WERI-Rb-1 (cell line): Measurements from ENCODE around the gene MAPT.

Experiments used
- DNase-seq: peaks from one replicate; pipeline ENCODE4 v3.0.0-alpha.2; 2020
- H3K27ac ChIP-seq: fragments of 250-450 bp; sonication (Bioruptor Pico); 2 replicates; pipeline ENCODE4 v1.5.1; 2020; ENCODE audit warnings: mild to moderate bottlenecking, moderate library complexity
- H3K27me3 ChIP-seq: fragments of 250-450 bp; sonication (Bioruptor Pico); 2 replicates; pipeline ENCODE4 v1.5.1; 2021; ENCODE audit warnings: mild to moderate bottlenecking, low read depth, moderate library complexity; ENCODE audit not compliant: insufficient read depth, severe bottlenecking
- H3K36me3 ChIP-seq: fragments of 250-450 bp; sonication (Bioruptor Pico); 2 replicates; pipeline ENCODE4 v1.5.1; 2020; ENCODE audit warnings: mild to moderate bottlenecking, moderate library complexity
- H3K4me3 ChIP-seq: 2 replicates; pipeline ENCODE4 v1.5.1; 2011; ENCODE audit warnings: low read depth, mild to moderate bottlenecking, control low read depth, low read length
- H3K9me3 ChIP-seq: fragments of 250-450 bp; sonication (Bioruptor Pico); 2 replicates; pipeline ENCODE4 v1.5.1; 2021; ENCODE audit warnings: mild to moderate bottlenecking, moderate library complexity; ENCODE audit not compliant: severe bottlenecking
- TF ChIP-seq, protein P1 (sequence below): IDR thresholded peaks from 2 replicates; pipeline ENCODE4 v1.5.1; 2011; ENCODE audit warnings: low read depth, mild to moderate bottlenecking, control low read depth, inconsistent platforms, low read length

MAPT gene

GRCh38 chr17:45996282-45996937, 102.1 kb downstream of the MAPT start:
- H3K36me3 ChIP-seq = no peaks in the 10 kb centered on the region
- no peak for DNase-seq
- H3K4me3 ChIP-seq = no peak overlapping the region
- no peaks in the 10 kb centered on the region for H3K9me3 ChIP-seq
- TF ChIP-seq, protein P1, sequence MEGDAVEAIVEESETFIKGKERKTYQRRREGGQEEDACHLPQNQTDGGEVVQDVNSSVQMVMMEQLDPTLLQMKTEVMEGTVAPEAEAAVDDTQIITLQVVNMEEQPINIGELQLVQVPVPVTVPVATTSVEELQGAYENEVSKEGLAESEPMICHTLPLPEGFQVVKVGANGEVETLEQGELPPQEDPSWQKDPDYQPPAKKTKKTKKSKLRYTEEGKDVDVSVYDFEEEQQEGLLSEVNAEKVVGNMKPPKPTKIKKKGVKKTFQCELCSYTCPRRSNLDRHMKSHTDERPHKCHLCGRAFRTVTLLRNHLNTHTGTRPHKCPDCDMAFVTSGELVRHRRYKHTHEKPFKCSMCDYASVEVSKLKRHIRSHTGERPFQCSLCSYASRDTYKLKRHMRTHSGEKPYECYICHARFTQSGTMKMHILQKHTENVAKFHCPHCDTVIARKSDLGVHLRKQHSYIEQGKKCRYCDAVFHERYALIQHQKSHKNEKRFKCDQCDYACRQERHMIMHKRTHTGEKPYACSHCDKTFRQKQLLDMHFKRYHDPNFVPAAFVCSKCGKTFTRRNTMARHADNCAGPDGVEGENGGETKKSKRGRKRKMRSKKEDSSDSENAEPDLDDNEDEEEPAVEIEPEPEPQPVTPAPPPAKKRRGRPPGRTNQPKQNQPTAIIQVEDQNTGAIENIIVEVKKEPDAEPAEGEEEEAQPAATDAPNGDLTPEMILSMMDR = no peak
- no peak overlapping the region for H3K27ac ChIP-seq
- H3K27me3 ChIP-seq = no peaks in the 10 kb centered on the region

- no peaks in the 10 kb centered on the region for H3K36me3 ChIP-seq
- H3K27me3 ChIP-seq = no peaks in the 10 kb centered on the region
- DNase-seq = no peak
- no peak overlapping the region for H3K4me3 ChIP-seq
- H3K27ac ChIP-seq = no peak overlapping the region
- TF ChIP-seq, protein P1 = no peak
- H3K9me3 ChIP-seq = no peaks in the 10 kb centered on the region
These were observed 102.8 kb downstream of the MAPT start for GRCh38 chr17:45997166-45997565.

DNA sequence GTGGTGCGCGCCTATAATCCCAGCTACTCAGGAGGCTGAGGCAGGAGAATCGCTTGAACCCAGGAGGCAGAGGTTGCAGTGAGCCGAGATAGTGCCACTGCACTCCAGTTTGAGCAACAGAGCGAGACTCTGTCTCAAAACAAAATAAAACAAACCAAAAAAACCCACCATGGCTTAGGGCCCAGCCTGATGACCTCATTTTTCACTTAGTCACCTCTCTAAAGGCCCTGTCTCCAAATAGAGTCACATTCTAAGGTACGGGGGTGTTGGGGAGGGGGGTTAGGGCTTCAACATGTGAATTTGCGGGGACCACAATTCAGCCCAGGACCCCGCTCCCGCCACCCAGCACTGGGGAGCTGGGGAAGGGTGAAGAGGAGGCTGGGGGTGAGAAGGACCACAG, 103.3 kb downstream of the MAPT start:
- TF ChIP-seq, protein P1 = no peak
- Histone ChIP-seq H3K36me3 (no peaks in the 10 kb centered on the region), H3K9me3 (no peaks in the 10 kb centered on the region), H3K4me3 (no peak overlapping the region), H3K27ac (no peak overlapping the region), H3K27me3 (no peaks in the 10 kb centered on the region)
- no peak for DNase-seq

GRCh38 chr17:45998987-45999899, 104.9 kb downstream of the MAPT start, which contains the start of gene STH:
Gene STH (plus strand): TSS chr17:45999250. CDS start chr17:45999280, 30 bp downstream.
- Histone ChIP-seq H3K27me3 (no peaks in the 10 kb centered on the region), H3K27ac (no peak within 1 kb of the TSS), H3K36me3 (no peaks in the 10 kb centered on the region), H3K4me3 (no peak within 1 kb of the TSS), H3K9me3 (no peaks in the 10 kb centered on the region)
- no peak for DNase-seq
- TF ChIP-seq, protein P1 = no peak

DNA sequence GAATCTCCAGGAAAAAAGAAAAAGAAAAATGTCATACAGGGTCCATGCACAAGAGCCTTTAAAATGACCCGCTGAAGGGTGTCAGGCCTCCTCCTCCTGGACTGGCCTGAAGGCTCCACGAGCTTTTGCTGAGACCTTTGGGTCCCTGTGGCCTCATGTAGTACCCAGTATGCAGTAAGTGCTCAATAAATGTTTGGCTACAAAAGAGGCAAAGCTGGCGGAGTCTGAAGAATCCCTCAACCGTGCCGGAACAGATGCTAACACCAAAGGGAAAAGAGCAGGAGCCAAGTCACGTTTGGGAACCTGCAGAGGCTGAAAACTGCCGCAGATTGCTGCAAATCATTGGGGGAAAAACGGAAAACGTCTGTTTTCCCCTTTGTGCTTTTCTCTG, 105.5 kb downstream of the MAPT start:
- TF ChIP-seq, protein P1 = no peak
- no peak overlapping the region for H3K4me3 ChIP-seq
- H3K27me3 ChIP-seq = no peaks in the 10 kb centered on the region

More for the DNA sequence above, 105.5 kb downstream of the MAPT start:
- no peak overlapping the region for H3K27ac ChIP-seq
- DNase-seq = no peak
- no peaks in the 10 kb centered on the region for H3K36me3 ChIP-seq
- H3K9me3 ChIP-seq = no peaks in the 10 kb centered on the region
